ENCODE measurements around the gene ADGRV1.
"Not testable (repeated sequence)": the region's sequence is repeated elsewhere in the genome, so short reads cannot be mapped to it uniquely, and the experiment has no call there.

The ADGRV1 gene

GRCh38 chr5:90549729-90550275 lies 8.8 kb upstream of the ADGRV1 start:
- no peak for DNase-seq (ENCODE audit: low read depth)

- DNase-seq (ENCODE audit: low read depth) = no peak
These were observed 7.6 kb upstream of the ADGRV1 start for GRCh38 chr5:90550963-90551362.

GRCh38 chr5:90551376-90551775 lies 7.2 kb upstream of the ADGRV1 start:
- DNase-seq (ENCODE audit: low read depth) = no peak

- DNase-seq (ENCODE audit: low read depth) = no peak
These were observed 4.9 kb upstream of the ADGRV1 start for GRCh38 chr5:90553711-90554110.

- no peak for DNase-seq (ENCODE audit: low read depth)
These were observed 4.1 kb upstream of the ADGRV1 start for GRCh38 chr5:90554358-90555006.

GRCh38 chr5:90555666-90556065 lies 2.9 kb upstream of the ADGRV1 start:
- no peak for DNase-seq (ENCODE audit: low read depth)

- DNase-seq (ENCODE audit: low read depth) = no peak
These were observed 1.2 kb upstream of the ADGRV1 start for GRCh38 chr5:90557391-90557790.

GRCh38 chr5:90557871-90558270 lies 726 bp upstream of the ADGRV1 start:
- no peak for DNase-seq (ENCODE audit: low read depth)

- no peak for DNase-seq (ENCODE audit: low read depth)
These were observed 2.2 kb downstream of the ADGRV1 start for GRCh38 chr5:90560771-90561170.

GRCh38 chr5:90561766-90562165 lies 3.2 kb downstream of the ADGRV1 start:
- no peak for DNase-seq (ENCODE audit: low read depth)

- no peak for DNase-seq (ENCODE audit: low read depth)
These were observed 3.7 kb downstream of the ADGRV1 start for GRCh38 chr5:90562341-90562740.

GRCh38 chr5:90563108-90563507 lies 4.5 kb downstream of the ADGRV1 start:
- no peak for DNase-seq (ENCODE audit: low read depth)

- no peak for DNase-seq (ENCODE audit: low read depth)
These were observed 6.9 kb downstream of the ADGRV1 start for GRCh38 chr5:90565491-90565890.

GRCh38 chr5:90569084-90569483 lies 10.5 kb downstream of the ADGRV1 start:
- no peak for DNase-seq (ENCODE audit: low read depth)

- DNase-seq (ENCODE audit: low read depth) = no peak
These were observed 11.4 kb downstream of the ADGRV1 start for GRCh38 chr5:90570034-90570433.

GRCh38 chr5:90571147-90571773 lies 12.7 kb downstream of the ADGRV1 start:
- DNase-seq (ENCODE audit: low read depth) = no peak

GRCh38 chr5:90575712-90576111 lies 17.1 kb downstream of the ADGRV1 start:
- DNase-seq (ENCODE audit: low read depth) = no peak

GRCh38 chr5:90576566-90576965 lies 18.0 kb downstream of the ADGRV1 start:
- not testable (repeated sequence) for DNase-seq (ENCODE audit: low read depth)

- DNase-seq (ENCODE audit: low read depth) = not testable (repeated sequence)
These were observed 21.3 kb downstream of the ADGRV1 start for GRCh38 chr5:90579905-90580304.

- DNase-seq (ENCODE audit: low read depth) = no peak
These were observed 23.4 kb downstream of the ADGRV1 start for GRCh38 chr5:90581956-90582355.

- DNase-seq (ENCODE audit: low read depth) = no peak
These were observed 26.9 kb downstream of the ADGRV1 start for GRCh38 chr5:90585337-90585986.

- no peak for DNase-seq (ENCODE audit: low read depth)
These were observed 27.9 kb downstream of the ADGRV1 start for GRCh38 chr5:90586469-90586868.

- no peak for DNase-seq (ENCODE audit: low read depth)
These were observed 31.6 kb downstream of the ADGRV1 start for GRCh38 chr5:90590170-90590569.

All from T-helper 22 cell (primary cell).